Stimulated activated CD4-positive, alpha-beta T cell treated with anti-CD3 and anti-CD28 coated beads, Interleukin-4, amount 100 ng/mL, for 4 hours (primary cell): ENCODE measurements around the gene PLPPR2.
"Not testable (repeated sequence)": the region's sequence is repeated elsewhere in the genome, so short reads cannot be mapped to it uniquely, and the experiment has no call there.

ENCODE experiments used
- DNase-seq, 2 experiments: peaks; one replicate each; pipeline ENCODE4 v3.0.0-alpha.2; 2020

PLPPR2 gene

GRCh38 chr19:11374433-11375142, 19.4 kb downstream of the PLPPR2 start, which contains the start of gene SWSAP1:
Gene SWSAP1 (plus strand): TSS chr19:11374666. CDS start chr19:11374681, 15 bp downstream.
- peak; percentile 93 to 98 for DNase-seq

GRCh38 chr19:11375143-11375948, 20.1 kb downstream of the PLPPR2 start:
- peak; percentile 56 to 68 for DNase-seq

- DNase-seq: no peak
Observed at GRCh38 chr19:11377237-11377636, 22.0 kb downstream of the PLPPR2 start.

GRCh38 chr19:11377756-11378155, 22.5 kb downstream of the PLPPR2 start:
- no peak for DNase-seq

GRCh38 chr19:11378319-11379189, 23.3 kb downstream of the PLPPR2 start:
- DNase-seq: no peak

GRCh38 chr19:11379269-11379845, 24.1 kb downstream of the PLPPR2 start:
- not testable (repeated sequence) for DNase-seq

DNA sequence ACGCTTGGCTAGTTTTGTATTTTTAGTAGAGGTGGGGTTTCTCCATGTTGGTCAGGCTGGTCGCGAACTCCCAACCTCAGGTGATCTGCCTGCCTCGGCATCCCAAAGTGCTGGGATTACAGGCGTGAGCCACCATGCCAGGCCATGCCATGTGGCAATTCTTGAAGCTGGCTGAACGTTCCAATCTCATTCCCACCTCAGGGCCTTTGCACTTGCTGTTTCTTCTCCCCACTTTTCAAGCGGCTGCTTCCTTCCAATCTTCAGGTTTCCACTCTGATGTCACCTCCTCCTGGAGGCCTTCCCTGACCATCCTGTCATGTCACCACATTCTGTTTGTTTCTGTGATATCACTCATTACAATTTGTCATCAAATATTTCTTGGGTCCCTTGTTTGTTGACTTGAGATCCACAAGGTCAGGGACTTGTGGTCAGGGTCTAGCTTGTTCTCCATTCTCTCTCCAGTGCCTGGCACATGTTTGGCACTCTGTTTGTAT, 24.7 kb downstream of the PLPPR2 start:
- no peak for DNase-seq

DNA sequence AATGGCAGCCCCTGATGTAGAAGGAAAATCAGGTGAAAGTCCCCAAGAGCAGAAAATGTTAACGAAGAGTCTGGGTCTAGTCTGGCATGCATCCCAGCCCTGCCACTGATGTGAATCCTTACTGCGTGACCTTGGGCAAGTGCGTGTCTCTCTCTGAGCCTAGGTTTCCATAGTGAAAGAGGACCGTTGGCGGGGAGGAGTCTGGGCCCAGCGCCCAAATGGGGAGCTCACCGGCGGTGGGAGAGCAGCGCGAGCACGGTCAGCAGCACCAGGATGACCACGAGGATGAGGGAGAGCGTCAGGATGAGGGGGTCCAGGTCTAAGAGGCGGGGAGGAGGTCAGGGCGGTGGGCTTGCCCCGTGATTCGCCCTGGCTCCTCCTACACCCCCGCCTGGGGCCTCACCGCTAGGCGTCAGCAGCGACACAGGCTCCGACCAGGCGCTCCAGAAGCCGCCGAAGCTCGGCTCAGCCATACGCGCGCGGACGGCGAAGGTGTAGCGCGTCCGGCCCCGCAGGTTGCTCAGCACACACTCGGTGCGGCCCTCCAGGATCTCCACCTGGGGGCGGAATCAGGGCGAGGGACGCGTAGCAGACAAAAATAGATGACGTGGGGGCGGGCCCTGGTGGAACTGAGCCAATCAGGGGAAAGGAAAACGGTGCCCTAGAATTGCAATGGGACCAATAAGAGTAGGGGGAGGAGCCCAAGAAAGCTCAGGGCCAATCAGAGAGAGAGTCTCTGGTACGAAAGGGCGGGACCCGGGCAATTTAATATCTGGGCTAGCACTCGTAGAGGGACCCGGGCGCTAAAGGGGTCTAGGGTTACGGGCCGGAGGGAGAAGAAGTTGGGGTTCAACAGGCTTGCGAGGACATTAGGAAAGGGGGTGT, 25.7 kb downstream of the PLPPR2 start:
- peak; percentile 89 to 96 for DNase-seq

DNA sequence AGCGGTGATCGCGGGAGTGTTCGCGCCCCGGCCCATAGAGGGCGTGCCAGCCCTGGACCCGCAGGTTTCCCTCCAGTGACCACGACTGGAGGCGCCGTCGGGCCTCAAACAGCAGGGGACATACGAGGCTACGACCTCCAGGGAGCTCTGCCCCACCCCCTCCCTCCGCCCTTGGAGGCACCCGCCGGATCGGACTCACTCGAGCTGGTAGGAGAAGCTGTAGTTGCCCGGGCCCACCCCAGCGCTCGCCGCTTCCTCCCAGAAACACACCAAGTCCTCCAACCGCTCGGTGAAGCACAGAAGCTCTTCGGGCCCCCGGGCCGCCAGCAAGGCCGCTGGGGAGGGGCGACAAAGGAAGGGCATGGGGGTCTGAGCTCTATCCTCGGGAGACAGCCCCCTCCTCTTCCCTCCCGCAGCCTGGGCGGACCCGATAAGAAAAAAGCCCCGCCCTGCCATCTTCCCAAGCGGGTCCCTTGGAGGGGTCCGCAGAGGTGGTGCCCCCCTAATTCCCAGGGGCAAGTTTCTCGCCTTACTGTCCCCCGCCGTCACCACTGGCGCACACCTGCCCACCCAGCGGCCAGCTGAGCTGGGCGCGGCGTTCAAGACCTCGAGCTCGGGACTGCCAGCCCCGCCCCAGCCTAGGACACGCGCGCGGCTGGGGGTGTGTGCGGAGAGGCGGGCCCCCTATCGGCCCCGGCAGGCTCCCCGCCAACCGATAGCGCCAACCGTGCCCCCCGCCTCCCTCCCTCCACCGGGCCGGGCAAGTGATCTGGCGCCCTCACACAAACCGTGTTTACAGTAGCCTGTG, 27.9 kb downstream of the PLPPR2 start:
- DNase-seq: peak in 1 of 2 experiments; percentile 43

- DNase-seq: no peak
Observed at GRCh38 chr19:11383706-11384048, 28.4 kb downstream of the PLPPR2 start.

DNA sequence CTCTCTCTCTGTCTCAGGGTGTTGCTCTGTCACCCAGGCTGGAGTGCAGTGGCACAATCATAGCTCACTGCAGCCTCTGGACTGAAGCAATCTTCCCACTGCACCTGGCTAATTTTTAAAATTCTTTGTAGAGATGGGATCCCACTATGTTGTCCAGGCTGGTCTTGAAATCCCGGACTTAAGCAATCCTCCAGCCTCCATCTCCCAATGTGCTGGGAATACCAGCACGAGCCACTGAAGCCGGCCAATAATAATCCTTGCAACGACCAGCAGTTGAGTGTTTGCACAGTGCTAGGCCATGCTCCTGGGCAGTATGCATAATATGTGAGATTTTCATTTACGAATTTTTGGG, 29.5 kb downstream of the PLPPR2 start:
- no peak for DNase-seq

- DNase-seq: no peak
Observed at GRCh38 chr19:11387162-11388034, 32.2 kb downstream of the PLPPR2 start.

- no peak for DNase-seq
Observed at GRCh38 chr19:11390359-11390758, 35.1 kb downstream of the PLPPR2 start.

- DNase-seq: no peak
Observed at GRCh38 chr19:11390933-11391680, 35.9 kb downstream of the PLPPR2 start.

- no peak for DNase-seq
Observed at GRCh38 chr19:11397089-11397610, 41.9 kb downstream of the PLPPR2 start.

GRCh38 chr19:11399667-11400066, 44.4 kb downstream of the PLPPR2 start:
- no peak for DNase-seq

- no peak for DNase-seq
Observed at GRCh38 chr19:11400798-11401197, 45.6 kb downstream of the PLPPR2 start.

- DNase-seq: no peak
Observed at GRCh38 chr19:11401808-11402543, 46.7 kb downstream of the PLPPR2 start.
